Measurements from ENCODE around the gene PRPF40B. TPM values are rescaled to one million over a fixed set of nuclear protein-coding genes. Genes with fewer than 3 reads are reported as not detected.

PRPF40B gene
- total RNA-seq, 1 experiment from 2014 or later = 10.9 TPM

GRCh38 chr12:49648712-49649003 lies 25.3 kb downstream of the PRPF40B start:
- DNase-seq (ENCODE audit: low read depth) = no peak
- in situ Hi-C loops (cut with HindIII; ENCODE audit: low pct_unique_long_range_greater_than_20kb, low sequenced_read_pairs) = no loop called here

GRCh38 chr12:49649445-49649844 lies 26.1 kb downstream of the PRPF40B start:
- DNase-seq (ENCODE audit: low read depth) = no peak
- in situ Hi-C loops (cut with HindIII; ENCODE audit: low pct_unique_long_range_greater_than_20kb, low sequenced_read_pairs) = no loop called here

- in situ Hi-C loops (cut with HindIII; ENCODE audit: low pct_unique_long_range_greater_than_20kb, low sequenced_read_pairs) = no loop called here
Measured at GRCh38 chr12:49649892-49650291, 26.5 kb downstream of the PRPF40B start.

GRCh38 chr12:49651855-49652254 lies 28.5 kb downstream of the PRPF40B start:
- DNase-seq (ENCODE audit: low read depth) = no peak

More at GRCh38 chr12:49649892-49650291, 26.5 kb downstream of the PRPF40B start:
- DNase-seq (ENCODE audit: low read depth) = no peak

GRCh38 chr12:49652921-49653520 lies 29.7 kb downstream of the PRPF40B start:
- DNase-seq (ENCODE audit: low read depth) = no peak
- in situ Hi-C loops (cut with HindIII; ENCODE audit: low pct_unique_long_range_greater_than_20kb, low sequenced_read_pairs) = no loop called here

More at GRCh38 chr12:49651855-49652254, 28.5 kb downstream of the PRPF40B start:
- in situ Hi-C loops (cut with HindIII; ENCODE audit: low pct_unique_long_range_greater_than_20kb, low sequenced_read_pairs) = no loop called here

GRCh38 chr12:49654715-49655114 lies 31.4 kb downstream of the PRPF40B start:
- in situ Hi-C loops (cut with HindIII; ENCODE audit: low pct_unique_long_range_greater_than_20kb, low sequenced_read_pairs) = no loop called here
- DNase-seq (ENCODE audit: low read depth) = no peak

- DNase-seq (ENCODE audit: low read depth) = no peak
- in situ Hi-C loops (cut with HindIII; ENCODE audit: low pct_unique_long_range_greater_than_20kb, low sequenced_read_pairs) = no loop called here
Measured at GRCh38 chr12:49655595-49656236, 32.4 kb downstream of the PRPF40B start.

- in situ Hi-C loops (cut with HindIII; ENCODE audit: low pct_unique_long_range_greater_than_20kb, low sequenced_read_pairs) = no loop called here
- no peak for DNase-seq (ENCODE audit: low read depth)
Measured at GRCh38 chr12:49658276-49658675, 34.9 kb downstream of the PRPF40B start.

- in situ Hi-C loops (cut with HindIII; ENCODE audit: low pct_unique_long_range_greater_than_20kb, low sequenced_read_pairs) = no loop called here
- DNase-seq (ENCODE audit: low read depth) = no peak
Measured at GRCh38 chr12:49659753-49660152, 36.4 kb downstream of the PRPF40B start.

GRCh38 chr12:49661191-49661590 lies 37.8 kb downstream of the PRPF40B start:
- no peak for DNase-seq (ENCODE audit: low read depth)
- in situ Hi-C loops (cut with HindIII; ENCODE audit: low pct_unique_long_range_greater_than_20kb, low sequenced_read_pairs) = no loop called here

- DNase-seq (ENCODE audit: low read depth) = no peak
- in situ Hi-C loops (cut with HindIII; ENCODE audit: low pct_unique_long_range_greater_than_20kb, low sequenced_read_pairs) = no loop called here
Measured at GRCh38 chr12:49661746-49662145, 38.4 kb downstream of the PRPF40B start.

GRCh38 chr12:49662998-49663843 lies 39.9 kb downstream of the PRPF40B start:
- in situ Hi-C loops (cut with HindIII; ENCODE audit: low pct_unique_long_range_greater_than_20kb, low sequenced_read_pairs) = no loop called here
- DNase-seq (ENCODE audit: low read depth) = no peak

- no peak for DNase-seq (ENCODE audit: low read depth)
- in situ Hi-C loops (cut with HindIII; ENCODE audit: low pct_unique_long_range_greater_than_20kb, low sequenced_read_pairs) = no loop called here
Measured at GRCh38 chr12:49664167-49664566, 40.8 kb downstream of the PRPF40B start.

GRCh38 chr12:49664591-49665239 lies 41.4 kb downstream of the PRPF40B start:
- DNase-seq (ENCODE audit: low read depth) = no peak
- in situ Hi-C loops (cut with HindIII; ENCODE audit: low pct_unique_long_range_greater_than_20kb, low sequenced_read_pairs) = no loop called here

- in situ Hi-C loops (cut with HindIII; ENCODE audit: low pct_unique_long_range_greater_than_20kb, low sequenced_read_pairs) = no loop called here
- no peak for DNase-seq (ENCODE audit: low read depth)
Measured at GRCh38 chr12:49665384-49665783, 42.0 kb downstream of the PRPF40B start.

- no peak for DNase-seq (ENCODE audit: low read depth)
- in situ Hi-C loops (cut with HindIII; ENCODE audit: low pct_unique_long_range_greater_than_20kb, low sequenced_read_pairs) = no loop called here
Measured at GRCh38 chr12:49666176-49666575, 42.8 kb downstream of the PRPF40B start.

- no peak for DNase-seq (ENCODE audit: low read depth)
- in situ Hi-C loops (cut with HindIII; ENCODE audit: low pct_unique_long_range_greater_than_20kb, low sequenced_read_pairs) = no loop called here
Measured at GRCh38 chr12:49667325-49668090, 44.1 kb downstream of the PRPF40B start.

GRCh38 chr12:49669796-49670195 lies 46.4 kb downstream of the PRPF40B start:
- in situ Hi-C loops (cut with HindIII; ENCODE audit: low pct_unique_long_range_greater_than_20kb, low sequenced_read_pairs) = no loop called here
- no peak for DNase-seq (ENCODE audit: low read depth)

Data from Caki2 (cell line).